SU-DHL-6 (cell line): ENCODE measurements around the gene IGSF6.
"Not testable (repeated sequence)": the region's sequence is repeated elsewhere in the genome, so short reads cannot be mapped to it uniquely, and the experiment has no call there.

Source experiments
- H2AFZ ChIP-seq: fragments of 200-600 bp; sonication (generic); 2 replicates; pipeline ENCODE4 v1.6.1; 2014; ENCODE audit warnings: low read depth, mild to moderate bottlenecking, moderate library complexity, mixed read lengths, antibody characterized with exemption, low read length; ENCODE audit not compliant: severe bottlenecking
- H3F3A ChIP-seq: fragments of 200-600 bp; shearing (Covaris generic); 2 replicates; pipeline ENCODE4 v1.6.0; 2016; ENCODE audit warnings: antibody characterized with exemption, mild to moderate bottlenecking; ENCODE audit not compliant: insufficient read depth
- H3K27ac ChIP-seq: fragments of 200-600 bp; sonication (generic); 2 replicates; pipeline ENCODE4 v1.5.1; 2016; ENCODE audit warnings: low read depth, mild to moderate bottlenecking, low read length, moderate library complexity, mixed read lengths
- H3K27me3 ChIP-seq: fragments of 200-600 bp; sonication (generic), shearing (Covaris generic); 2 replicates; pipeline ENCODE4 v1.6.0; 2014; ENCODE audit warnings: mild to moderate bottlenecking, low read length
- H3K36me3 ChIP-seq: fragments of 200-600 bp; sonication (generic); 2 replicates; pipeline ENCODE4 v1.6.1; 2014; ENCODE audit warnings: mild to moderate bottlenecking, low read length, mixed read lengths
- H3K4me2 ChIP-seq: fragments of 300-600, 200-600 bp; shearing (Covaris generic), sonication (generic); 2 replicates; pipeline ENCODE4 v1.6.0; 2014; ENCODE audit warnings: low read length, low read depth, mild to moderate bottlenecking; ENCODE audit not compliant: poor library complexity, severe bottlenecking
- H3K4me3 ChIP-seq: fragments of 200-600 bp; sonication (generic); 2 replicates; pipeline ENCODE4 v1.5.1; 2014; ENCODE audit warnings: antibody characterized with exemption, low read length, mild to moderate bottlenecking, mixed read lengths; ENCODE audit not compliant: insufficient read depth, poor library complexity, severe bottlenecking
- H3K79me2 ChIP-seq: fragments of 200-600 bp; sonication (generic); 2 replicates; pipeline ENCODE4 v1.6.1; 2014; ENCODE audit warnings: mild to moderate bottlenecking, low read length, moderate library complexity; ENCODE audit not compliant: insufficient read depth
- H3K9ac ChIP-seq: fragments of 200-600 bp; sonication (generic); 2 replicates; pipeline ENCODE4 v1.7.0; 2014; ENCODE audit warnings: mild to moderate bottlenecking, low read length
- H3K9me2 ChIP-seq: fragments of 200-600 bp; sonication (generic); replicated peaks from 2 replicates; pipeline ENCODE4 v1.6.1; 2014; ENCODE audit warnings: low read length; ENCODE audit not compliant: insufficient read depth
- H3K9me3 ChIP-seq: fragments of 200-600 bp; sonication (generic); 2 replicates; pipeline ENCODE4 v1.6.1; 2014; ENCODE audit warnings: low read length, mixed read lengths; ENCODE audit not compliant: insufficient read depth
- H4K20me1 ChIP-seq: fragments of 200-600 bp; sonication (generic); 2 replicates; pipeline ENCODE4 v1.6.1; 2014; ENCODE audit warnings: low read depth, mild to moderate bottlenecking, antibody characterized with exemption, low read length, moderate library complexity, mixed read lengths
- CTCF ChIP-seq: fragments of 200-600 bp; sonication (generic); IDR thresholded peaks from one replicate; pipeline ENCODE4 v1.5.1; 2017; ENCODE audit warnings: antibody characterized with exemption, mild to moderate bottlenecking, low read length, moderate library complexity; ENCODE audit not compliant: insufficient read depth, poor library complexity, severe bottlenecking
- EZH2phosphoT487 ChIP-seq: fragments of 200-600 bp; sonication (generic), shearing (Covaris generic); conservative IDR thresholded peaks from 2 replicates; pipeline ENCODE4 v1.6.1; 2018; ENCODE audit warnings: mild to moderate bottlenecking, antibody characterized with exemption, low read length, moderate library complexity, mixed read lengths

The IGSF6 gene

GRCh38 chr16:21697032-21697431 lies 44.6 kb upstream of the IGSF6 start:
- Histone ChIP-seq H3K4me3 (no peak overlapping the region), H3K9ac (no peak overlapping the region), H3K4me2 (no peak overlapping the region), H3K9me3 (no peaks in the 10 kb centered on the region), H3K36me3 (no peaks in the 10 kb centered on the region), H3K79me2 (no peaks in the 10 kb centered on the region), H3K9me2 (no peaks in the 10 kb centered on the region), H3F3A (no peaks in the 10 kb centered on the region), H2AFZ (no peak overlapping the region), H3K27ac (no peak overlapping the region), H3K27me3 (no peaks in the 10 kb centered on the region), H4K20me1 (no peaks in the 10 kb centered on the region)
- TF ChIP-seq EZH2phosphoT487, result no peak
- TF ChIP-seq CTCF, result no peak

DNA sequence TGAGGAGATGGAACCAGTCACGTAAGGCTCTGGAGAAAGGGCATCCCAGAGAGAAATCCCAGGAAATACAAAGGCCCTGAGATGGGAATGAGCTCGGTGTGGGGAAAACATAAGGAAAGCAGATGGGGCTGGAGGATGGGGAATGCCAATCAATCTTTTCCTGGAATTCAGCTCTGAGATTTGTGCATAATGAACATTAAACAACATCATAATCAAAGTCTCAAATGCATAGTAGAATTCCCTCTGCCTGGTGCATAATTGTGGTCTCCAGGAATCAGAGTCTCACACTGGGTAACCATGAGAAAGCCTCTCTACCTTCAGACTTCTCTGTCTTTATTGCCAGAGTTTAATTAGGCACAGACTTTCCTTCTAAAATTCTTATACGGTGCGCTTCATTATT lies 42.2 kb upstream of the IGSF6 start:
- H3K27ac ChIP-seq, result no peak overlapping the region
- H3F3A ChIP-seq, result no peaks in the 10 kb centered on the region
- no peak overlapping the region for H2AFZ ChIP-seq
- no peaks in the 10 kb centered on the region for H3K36me3 ChIP-seq
- no peak overlapping the region for H3K9ac ChIP-seq
- no peaks in the 10 kb centered on the region for H4K20me1 ChIP-seq
- no peaks in the 10 kb centered on the region for H3K9me2 ChIP-seq
- no peaks in the 10 kb centered on the region for H3K79me2 ChIP-seq
- H3K4me3 ChIP-seq, result no peak overlapping the region
- H3K9me3 ChIP-seq, result no peaks in the 10 kb centered on the region
- TF ChIP-seq CTCF (no peak), EZH2phosphoT487 (no peak)
- no peak overlapping the region for H3K4me2 ChIP-seq
- H3K27me3 ChIP-seq, result no peaks in the 10 kb centered on the region

DNA sequence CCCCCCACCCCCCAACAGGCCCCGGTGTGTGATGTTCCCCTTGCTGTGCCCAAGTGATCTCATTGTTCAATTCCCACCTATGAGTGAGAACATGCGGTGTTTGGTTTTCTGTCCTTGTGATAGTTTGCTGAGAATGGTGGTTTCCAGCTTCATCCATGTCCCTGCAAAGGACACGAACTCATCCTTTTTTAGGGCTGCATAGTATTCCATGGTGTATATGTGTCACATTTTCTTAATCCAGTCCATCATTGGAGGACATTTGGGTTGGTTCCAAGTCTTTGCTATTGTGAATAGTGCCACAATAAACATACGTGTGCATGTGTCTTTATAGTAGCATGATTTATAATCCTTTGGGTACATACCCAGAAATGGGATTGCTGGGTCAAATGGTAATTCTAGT lies 38.6 kb upstream of the IGSF6 start:
- not testable (repeated sequence) for H3F3A ChIP-seq, H3K4me2 ChIP-seq, H3K4me3 ChIP-seq, H4K20me1 ChIP-seq, H3K27me3 ChIP-seq, H3K79me2 ChIP-seq, H3K36me3 ChIP-seq, H3K9me3 ChIP-seq, H3K27ac ChIP-seq, H3K9ac ChIP-seq, H3K9me2 ChIP-seq, H2AFZ ChIP-seq

DNA sequence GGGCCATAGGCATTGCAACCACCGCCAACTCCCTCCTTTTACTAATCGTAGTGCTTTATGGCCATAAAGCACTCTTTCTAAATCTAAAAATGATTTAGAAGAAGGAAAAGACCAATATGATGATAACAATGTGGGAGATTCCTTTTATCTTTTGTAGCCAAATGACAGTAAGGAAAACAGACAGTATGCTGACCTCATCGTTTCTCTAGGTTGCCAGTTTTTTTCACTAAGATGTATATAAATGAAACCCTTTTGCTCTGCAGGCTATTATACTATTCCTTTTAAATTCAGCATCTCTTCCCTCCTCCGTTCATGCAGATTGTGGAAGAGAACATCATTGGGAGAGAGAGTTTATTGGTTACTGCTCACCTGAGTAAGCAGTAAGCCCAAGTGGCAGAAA lies 36.7 kb upstream of the IGSF6 start:
- no peak overlapping the region for H3K9ac ChIP-seq
- no peak for TF ChIP-seq EZH2phosphoT487
- no peak for TF ChIP-seq CTCF
- H3K79me2 ChIP-seq, result no peaks in the 10 kb centered on the region
- H4K20me1 ChIP-seq, result no peaks in the 10 kb centered on the region
- no peak overlapping the region for H3K4me2 ChIP-seq
- no peaks in the 10 kb centered on the region for H3K27me3 ChIP-seq
- no peaks in the 10 kb centered on the region for H3F3A ChIP-seq
- H3K4me3 ChIP-seq, result no peak overlapping the region
- no peaks in the 10 kb centered on the region for H3K9me3 ChIP-seq
- H3K36me3 ChIP-seq, result no peaks in the 10 kb centered on the region
- no peak overlapping the region for H3K27ac ChIP-seq
- H3K9me2 ChIP-seq, result no peaks in the 10 kb centered on the region
- H2AFZ ChIP-seq, result no peak overlapping the region
